H9 (cell line): ENCODE measurements around the gene NEURL4. TPM values are rescaled to one million over a fixed set of nuclear protein-coding genes. Genes with fewer than 3 reads are reported as not detected.
A peak's percentile ranks its signal among the peaks of the same experiment; 100 is the strongest.

ENCODE experiments used
- DNase-seq: peaks from one replicate; pipeline ENCODE4 v3.0.0-alpha.2; 2017
- H2AFZ ChIP-seq: one replicate; pipeline ENCODE4 v1.6.1; 2013; ENCODE audit warnings: mild to moderate bottlenecking, low read length, control low read depth, moderate library complexity
- H2AK5ac ChIP-seq: 2 replicates; pipeline ENCODE4 v1.6.1; 2013; ENCODE audit warnings: low read length, control low read depth, mixed read lengths; ENCODE audit not compliant: insufficient read length
- H2BK120ac ChIP-seq: one replicate; pipeline ENCODE4 v1.6.1; 2013; ENCODE audit warnings: low read depth, mild to moderate bottlenecking, low read length, control low read depth, inconsistent platforms; ENCODE audit not compliant: poor library complexity, severe bottlenecking
- H2BK12ac ChIP-seq: 2 replicates; pipeline ENCODE4 v1.6.1; 2013; ENCODE audit warnings: low read length, control low read depth, mixed read lengths, low read depth; ENCODE audit not compliant: insufficient read length
- H2BK15ac ChIP-seq: 2 replicates; pipeline ENCODE4 v1.6.1; 2013; ENCODE audit warnings: low read depth, low read length, control low read depth
- H2BK20ac ChIP-seq: one replicate; pipeline ENCODE4 v1.6.1; 2013; ENCODE audit warnings: low read depth, mild to moderate bottlenecking, low read length, control low read depth, inconsistent platforms; ENCODE audit not compliant: poor library complexity, severe bottlenecking
- H2BK5ac ChIP-seq: 2 replicates; pipeline ENCODE4 v1.6.1; 2013; ENCODE audit warnings: low read length, control low read depth, mixed read lengths; ENCODE audit not compliant: insufficient read length
- H3K14ac ChIP-seq: 2 replicates; pipeline ENCODE4 v1.6.1; 2013; ENCODE audit warnings: low read length, control low read depth; ENCODE audit not compliant: insufficient read depth
- H3K18ac ChIP-seq: 2 replicates; pipeline ENCODE4 v1.6.1; 2013; ENCODE audit warnings: low read depth, mild to moderate bottlenecking, mixed read lengths, low read length, control low read depth; ENCODE audit not compliant: insufficient read length
- H3K23ac ChIP-seq: 2 replicates; pipeline ENCODE4 v1.6.1; 2013; ENCODE audit warnings: low read length, control low read depth, mixed read lengths, low read depth; ENCODE audit not compliant: insufficient read length
- H3K23me2 ChIP-seq: 2 replicates; pipeline ENCODE4 v1.6.1; 2013; ENCODE audit warnings: low read depth, mild to moderate bottlenecking, mixed read lengths, low read length, control low read depth; ENCODE audit not compliant: insufficient read length, poor library complexity, severe bottlenecking
- H3K27ac ChIP-seq: 2 replicates; pipeline ENCODE4 v1.5.1; 2013; ENCODE audit warnings: low read length, control low read depth, mixed read lengths, low read depth; ENCODE audit not compliant: insufficient read length
- H3K27me3 ChIP-seq: 2 replicates; pipeline ENCODE4 v1.6.1; 2013; ENCODE audit warnings: low read length, control low read depth, inconsistent platforms; ENCODE audit not compliant: insufficient read depth
- H3K4ac ChIP-seq: 2 replicates; pipeline ENCODE4 v1.6.1; 2013; ENCODE audit warnings: low read depth, mild to moderate bottlenecking, control low read depth, inconsistent platforms, low read length, moderate library complexity
- H3K4me1 ChIP-seq: 2 replicates; pipeline ENCODE4 v1.6.1; 2013; ENCODE audit warnings: low read length, control low read depth, inconsistent platforms; ENCODE audit not compliant: insufficient read depth
- H3K4me2 ChIP-seq: 2 replicates; pipeline ENCODE4 v1.6.1; 2013; ENCODE audit warnings: low read length, control low read depth, mixed read lengths; ENCODE audit not compliant: insufficient read length, insufficient read depth
- H3K56ac ChIP-seq: 2 replicates; pipeline ENCODE4 v1.6.1; 2013; ENCODE audit warnings: low read depth, mild to moderate bottlenecking, mixed read lengths, low read length, control low read depth; ENCODE audit not compliant: insufficient read length
- H3K79me1 ChIP-seq: 2 replicates; pipeline ENCODE4 v1.6.1; 2013; ENCODE audit warnings: low read depth, mild to moderate bottlenecking, moderate library complexity, low read length, control low read depth, inconsistent platforms; ENCODE audit not compliant: insufficient read depth, poor library complexity, severe bottlenecking
- H3K79me2 ChIP-seq: 2 replicates; pipeline ENCODE4 v1.6.1; 2013; ENCODE audit warnings: low read length, control low read depth, inconsistent platforms; ENCODE audit not compliant: insufficient read depth
- H3K9ac ChIP-seq: 2 replicates; pipeline ENCODE4 v1.6.1; 2013; ENCODE audit warnings: low read length, control low read depth, mixed read lengths; ENCODE audit not compliant: insufficient read length; ENCODE audit errors: extremely low read depth
- H3K9me3 ChIP-seq: one replicate; pipeline ENCODE4 v1.6.1; 2013; ENCODE audit warnings: low read depth, low read length, inconsistent platforms; ENCODE audit not compliant: control insufficient read depth
- H3T11ph ChIP-seq: one replicate; pipeline ENCODE4 v1.6.1; 2013; ENCODE audit warnings: mild to moderate bottlenecking, low read length, control low read depth, inconsistent platforms
- H4K20me1 ChIP-seq: one replicate; pipeline ENCODE4 v1.6.1; 2013; ENCODE audit not compliant: control insufficient read depth, insufficient read length, insufficient read depth
- H4K5ac ChIP-seq: 2 replicates; pipeline ENCODE4 v1.6.1; 2013; ENCODE audit warnings: low read depth, mild to moderate bottlenecking, mixed read lengths, low read length, control low read depth; ENCODE audit not compliant: insufficient read length
- H4K8ac ChIP-seq: replicated peaks from 2 replicates; pipeline ENCODE4 v1.6.1; 2013; ENCODE audit warnings: low read length, control low read depth, mixed read lengths, low read depth; ENCODE audit not compliant: insufficient read length
- H4K91ac ChIP-seq: 2 replicates; pipeline ENCODE4 v1.6.1; 2013; ENCODE audit warnings: low read depth, mild to moderate bottlenecking, moderate library complexity, mixed read lengths, low read length, control low read depth; ENCODE audit not compliant: insufficient read length
- H3K27ac Mint-ChIP-seq, 3 experiments: 2 replicates in 2 of 3; 3 replicates in 1 of 3; pipeline ENCODE4 v1.8.0; 2020 to 2021; ENCODE audit warnings: mixed read lengths in 3 of 3, mild to moderate bottlenecking in 1 of 3, moderate library complexity in 1 of 3
- H3K27me3 Mint-ChIP-seq: 2 replicates; pipeline ENCODE4 v1.8.0; 2021; ENCODE audit warnings: low read depth, mild to moderate bottlenecking, moderate library complexity, mixed read lengths
- H3K36me3 Mint-ChIP-seq, 3 experiments: 2 replicates in 2 of 3; 3 replicates in 1 of 3; pipeline ENCODE4 v1.8.0; 2020 to 2021; ENCODE audit warnings: low read depth in 3 of 3, mixed read lengths in 3 of 3; ENCODE audit not compliant: insufficient read depth in 1 of 3
- H3K4me1 Mint-ChIP-seq, 2 experiments: 2 replicates each; pipeline ENCODE4 v1.8.0; 2020; ENCODE audit warnings: mixed read lengths in 2 of 2
- H3K4me3 Mint-ChIP-seq, 2 experiments: 2 replicates in 1 of 2; 3 replicates in 1 of 2; pipeline ENCODE4 v1.8.0; 2020 to 2021; ENCODE audit warnings: mild to moderate bottlenecking in 2 of 2, mixed read lengths in 2 of 2, moderate library complexity in 1 of 2
- H3K9me3 Mint-ChIP-seq, 2 experiments: 2 replicates in 1 of 2; 3 replicates in 1 of 2; pipeline ENCODE4 v1.8.0; 2020; ENCODE audit warnings: mild to moderate bottlenecking in 2 of 2, mixed read lengths in 2 of 2, moderate library complexity in 1 of 2
- CTCF ChIP-seq: fragments of 200-600 bp; sonication (generic); conservative IDR thresholded peaks from 3 replicates; pipeline ENCODE4 v1.8.0; 2021; ENCODE audit warnings: antibody characterized with exemption, mild to moderate bottlenecking
- WGBS: extraction: QIAGEN DNeasy Blood & Tissue Kit; methylation state at CpG from one replicate; pipeline ENCODE4 v1.1.7; 2013; ENCODE audit warnings: missing lambda C conversion rate, low lambda C conversion rate, mixed read lengths; ENCODE audit not compliant: insufficient read length; ENCODE audit errors: extremely low coverage; 5-methylcytosine and 5-hydroxymethylcytosine counted together
- total RNA-seq: library from RNA; stranded (reverse); gene quantifications from 2 replicates; pipeline ENCODE4 v1.2.1, GENCODE V29; 2021

The NEURL4 gene
- total RNA-seq, 1 experiment from 2014 or later = 54.8 TPM

- H3K4me2 ChIP-seq = peak overlapping the region; percentile 54
- H2BK20ac ChIP-seq = no peak overlapping the region
- no peak overlapping the region for H2BK12ac ChIP-seq
- no peak for TF ChIP-seq CTCF
- H3K4me1 ChIP-seq = no peaks in the 10 kb centered on the region
- no peak overlapping the region for H4K8ac ChIP-seq
- no peak overlapping the region for H3K23ac ChIP-seq
- H4K91ac ChIP-seq = no peak overlapping the region
- peak overlapping the region; percentile 82 for H3K14ac ChIP-seq
- no peak overlapping the region for H4K5ac ChIP-seq
- no peak overlapping the region for H3K56ac ChIP-seq
- no CpG with 5 or more reads among the region's 34 CpGs for WGBS
- H3K79me2 ChIP-seq = peaks cover 2% of the 10 kb centered on the region; the same call in 1 of the 2 replicates
- no peaks in the 10 kb centered on the region for H4K20me1 ChIP-seq
- Mint-ChIP-seq H3K4me3 (peak overlapping the region; percentile 88 to 97), H3K36me3 (peaks cover 1 to 18% (median 15%) of the 10 kb centered on the region in 3 experiments; a peak in 5 of 7 replicates), H3K4me1 (peaks cover 22 to 23% of the 10 kb centered on the region in 2 experiments), H3K9me3 (no peaks in the 10 kb centered on the region), H3K27ac (peak overlapping the region; percentile 97 to 98 (median 97)), H3K27me3 (no peaks in the 10 kb centered on the region)
- H3K9ac ChIP-seq = peak overlapping the region; percentile 33
- no peak overlapping the region for H2BK15ac ChIP-seq
- H3T11ph ChIP-seq = no peak overlapping the region
- H3K4ac ChIP-seq = no peak overlapping the region
- no peak overlapping the region for H2AK5ac ChIP-seq
- H2BK120ac ChIP-seq = no peak overlapping the region
- no peaks in the 10 kb centered on the region for H3K9me3 ChIP-seq
- no peaks in the 10 kb centered on the region for H3K79me1 ChIP-seq
- DNase-seq = peak; percentile 96
- H3K27me3 ChIP-seq = no peaks in the 10 kb centered on the region
- H2BK5ac ChIP-seq = no peak overlapping the region
- peaks cover 14% of the 10 kb centered on the region for H3K23me2 ChIP-seq
- no peak overlapping the region for H3K27ac ChIP-seq
- no peak overlapping the region for H2AFZ ChIP-seq
- peak overlapping the region; percentile 86 for H3K18ac ChIP-seq
Measured at GRCh38 chr17:7329997-7330637, 982 bp upstream of the NEURL4 start.
